ENCODE measurements around the gene MTFR1L. TPM values are rescaled to one million over a fixed set of nuclear protein-coding genes. Genes with fewer than 3 reads are reported as not detected.

MTFR1L gene
- total RNA-seq, 1 experiment from 2014 or later, result 28.9 TPM

GRCh38 chr1:25856856-25857255 lies 37.1 kb downstream of the MTFR1L start:
- ChIA-PET POLR2A (no interaction called here), CTCF (interaction anchor here (0.9 to 1.3 kb wide), 4 partner anchors 20 to 52 kb away, joined by 3 to 6 read pairs (median 4); no protein-coding TSS in a partner anchor)
- no peaks in the 10 kb centered on the region for H3K36me3 Mint-ChIP-seq
- no peaks in the 10 kb centered on the region for H3K27me3 Mint-ChIP-seq (ENCODE audit: low read depth)
- ATAC-seq (no peak), DNase-seq (ENCODE audit: low spot score) (no peak)
- peaks cover 14% of the 10 kb centered on the region for H3K4me1 Mint-ChIP-seq
- H3K9me3 Mint-ChIP-seq, result no peaks in the 10 kb centered on the region
- no peak overlapping the region for H3K4me3 Mint-ChIP-seq
- peak overlapping the region; percentile 91 for H3K27ac Mint-ChIP-seq
- TF ChIP-seq RELA (CRISPR knock-in tag; IDR thresholded peaks at IDR 0.05; ENCODE audit: borderline replicate concordance) (no peak), ZNF281 (CRISPR knock-in tag; IDR thresholded peaks at IDR 0.05) (no peak), ZMAT4 (CRISPR knock-in tag; IDR thresholded peaks at IDR 0.05) (no peak), MXD4 (CRISPR knock-in tag; IDR thresholded peaks at IDR 0.05; ENCODE audit: borderline replicate concordance) (no peak), ATF2 (CRISPR knock-in tag; IDR thresholded peaks at IDR 0.05; ENCODE audit: borderline replicate concordance, low read depth) (no peak), ZNF671 (CRISPR knock-in tag; IDR thresholded peaks at IDR 0.05) (no peak), IRF2 (CRISPR knock-in tag; IDR thresholded peaks at IDR 0.05; ENCODE audit: borderline replicate concordance, low read depth) (no peak), SP1 (CRISPR knock-in tag; conservative IDR thresholded peaks at IDR 0.05) (no peak), OVOL2 (CRISPR knock-in tag; IDR thresholded peaks at IDR 0.05; ENCODE audit: borderline replicate concordance) (no peak), ZNF263 (CRISPR knock-in tag; IDR thresholded peaks at IDR 0.05; ENCODE audit: low read depth) (no peak), ZNF425 (CRISPR knock-in tag; conservative IDR thresholded peaks at IDR 0.05) (no peak), E2F5 (CRISPR knock-in tag; IDR thresholded peaks at IDR 0.05) (no peak)
- TF ChIP-seq, protein P1, sequence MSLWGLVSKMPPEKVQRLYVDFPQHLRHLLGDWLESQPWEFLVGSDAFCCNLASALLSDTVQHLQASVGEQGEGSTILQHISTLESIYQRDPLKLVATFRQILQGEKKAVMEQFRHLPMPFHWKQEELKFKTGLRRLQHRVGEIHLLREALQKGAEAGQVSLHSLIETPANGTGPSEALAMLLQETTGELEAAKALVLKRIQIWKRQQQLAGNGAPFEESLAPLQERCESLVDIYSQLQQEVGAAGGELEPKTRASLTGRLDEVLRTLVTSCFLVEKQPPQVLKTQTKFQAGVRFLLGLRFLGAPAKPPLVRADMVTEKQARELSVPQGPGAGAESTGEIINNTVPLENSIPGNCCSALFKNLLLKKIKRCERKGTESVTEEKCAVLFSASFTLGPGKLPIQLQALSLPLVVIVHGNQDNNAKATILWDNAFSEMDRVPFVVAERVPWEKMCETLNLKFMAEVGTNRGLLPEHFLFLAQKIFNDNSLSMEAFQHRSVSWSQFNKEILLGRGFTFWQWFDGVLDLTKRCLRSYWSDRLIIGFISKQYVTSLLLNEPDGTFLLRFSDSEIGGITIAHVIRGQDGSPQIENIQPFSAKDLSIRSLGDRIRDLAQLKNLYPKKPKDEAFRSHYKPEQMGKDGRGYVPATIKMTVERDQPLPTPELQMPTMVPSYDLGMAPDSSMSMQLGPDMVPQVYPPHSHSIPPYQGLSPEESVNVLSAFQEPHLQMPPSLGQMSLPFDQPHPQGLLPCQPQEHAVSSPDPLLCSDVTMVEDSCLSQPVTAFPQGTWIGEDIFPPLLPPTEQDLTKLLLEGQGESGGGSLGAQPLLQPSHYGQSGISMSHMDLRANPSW (CRISPR knock-in tag; conservative IDR thresholded peaks at IDR 0.05; ENCODE audit: low read depth), result no peak
- TF ChIP-seq, protein P2, sequence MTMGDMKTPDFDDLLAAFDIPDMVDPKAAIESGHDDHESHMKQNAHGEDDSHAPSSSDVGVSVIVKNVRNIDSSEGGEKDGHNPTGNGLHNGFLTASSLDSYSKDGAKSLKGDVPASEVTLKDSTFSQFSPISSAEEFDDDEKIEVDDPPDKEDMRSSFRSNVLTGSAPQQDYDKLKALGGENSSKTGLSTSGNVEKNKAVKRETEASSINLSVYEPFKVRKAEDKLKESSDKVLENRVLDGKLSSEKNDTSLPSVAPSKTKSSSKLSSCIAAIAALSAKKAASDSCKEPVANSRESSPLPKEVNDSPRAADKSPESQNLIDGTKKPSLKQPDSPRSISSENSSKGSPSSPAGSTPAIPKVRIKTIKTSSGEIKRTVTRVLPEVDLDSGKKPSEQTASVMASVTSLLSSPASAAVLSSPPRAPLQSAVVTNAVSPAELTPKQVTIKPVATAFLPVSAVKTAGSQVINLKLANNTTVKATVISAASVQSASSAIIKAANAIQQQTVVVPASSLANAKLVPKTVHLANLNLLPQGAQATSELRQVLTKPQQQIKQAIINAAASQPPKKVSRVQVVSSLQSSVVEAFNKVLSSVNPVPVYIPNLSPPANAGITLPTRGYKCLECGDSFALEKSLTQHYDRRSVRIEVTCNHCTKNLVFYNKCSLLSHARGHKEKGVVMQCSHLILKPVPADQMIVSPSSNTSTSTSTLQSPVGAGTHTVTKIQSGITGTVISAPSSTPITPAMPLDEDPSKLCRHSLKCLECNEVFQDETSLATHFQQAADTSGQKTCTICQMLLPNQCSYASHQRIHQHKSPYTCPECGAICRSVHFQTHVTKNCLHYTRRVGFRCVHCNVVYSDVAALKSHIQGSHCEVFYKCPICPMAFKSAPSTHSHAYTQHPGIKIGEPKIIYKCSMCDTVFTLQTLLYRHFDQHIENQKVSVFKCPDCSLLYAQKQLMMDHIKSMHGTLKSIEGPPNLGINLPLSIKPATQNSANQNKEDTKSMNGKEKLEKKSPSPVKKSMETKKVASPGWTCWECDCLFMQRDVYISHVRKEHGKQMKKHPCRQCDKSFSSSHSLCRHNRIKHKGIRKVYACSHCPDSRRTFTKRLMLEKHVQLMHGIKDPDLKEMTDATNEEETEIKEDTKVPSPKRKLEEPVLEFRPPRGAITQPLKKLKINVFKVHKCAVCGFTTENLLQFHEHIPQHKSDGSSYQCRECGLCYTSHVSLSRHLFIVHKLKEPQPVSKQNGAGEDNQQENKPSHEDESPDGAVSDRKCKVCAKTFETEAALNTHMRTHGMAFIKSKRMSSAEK (CRISPR knock-in tag; IDR thresholded peaks at IDR 0.05; ENCODE audit: borderline replicate concordance), result no peak
- TF ChIP-seq, protein P3, sequence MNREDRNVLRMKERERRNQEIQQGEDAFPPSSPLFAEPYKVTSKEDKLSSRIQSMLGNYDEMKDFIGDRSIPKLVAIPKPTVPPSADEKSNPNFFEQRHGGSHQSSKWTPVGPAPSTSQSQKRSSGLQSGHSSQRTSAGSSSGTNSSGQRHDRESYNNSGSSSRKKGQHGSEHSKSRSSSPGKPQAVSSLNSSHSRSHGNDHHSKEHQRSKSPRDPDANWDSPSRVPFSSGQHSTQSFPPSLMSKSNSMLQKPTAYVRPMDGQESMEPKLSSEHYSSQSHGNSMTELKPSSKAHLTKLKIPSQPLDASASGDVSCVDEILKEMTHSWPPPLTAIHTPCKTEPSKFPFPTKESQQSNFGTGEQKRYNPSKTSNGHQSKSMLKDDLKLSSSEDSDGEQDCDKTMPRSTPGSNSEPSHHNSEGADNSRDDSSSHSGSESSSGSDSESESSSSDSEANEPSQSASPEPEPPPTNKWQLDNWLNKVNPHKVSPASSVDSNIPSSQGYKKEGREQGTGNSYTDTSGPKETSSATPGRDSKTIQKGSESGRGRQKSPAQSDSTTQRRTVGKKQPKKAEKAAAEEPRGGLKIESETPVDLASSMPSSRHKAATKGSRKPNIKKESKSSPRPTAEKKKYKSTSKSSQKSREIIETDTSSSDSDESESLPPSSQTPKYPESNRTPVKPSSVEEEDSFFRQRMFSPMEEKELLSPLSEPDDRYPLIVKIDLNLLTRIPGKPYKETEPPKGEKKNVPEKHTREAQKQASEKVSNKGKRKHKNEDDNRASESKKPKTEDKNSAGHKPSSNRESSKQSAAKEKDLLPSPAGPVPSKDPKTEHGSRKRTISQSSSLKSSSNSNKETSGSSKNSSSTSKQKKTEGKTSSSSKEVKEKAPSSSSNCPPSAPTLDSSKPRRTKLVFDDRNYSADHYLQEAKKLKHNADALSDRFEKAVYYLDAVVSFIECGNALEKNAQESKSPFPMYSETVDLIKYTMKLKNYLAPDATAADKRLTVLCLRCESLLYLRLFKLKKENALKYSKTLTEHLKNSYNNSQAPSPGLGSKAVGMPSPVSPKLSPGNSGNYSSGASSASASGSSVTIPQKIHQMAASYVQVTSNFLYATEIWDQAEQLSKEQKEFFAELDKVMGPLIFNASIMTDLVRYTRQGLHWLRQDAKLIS (CRISPR knock-in tag; IDR thresholded peaks at IDR 0.05; ENCODE audit: borderline replicate concordance), result no peak
- TF ChIP-seq, protein P4, sequence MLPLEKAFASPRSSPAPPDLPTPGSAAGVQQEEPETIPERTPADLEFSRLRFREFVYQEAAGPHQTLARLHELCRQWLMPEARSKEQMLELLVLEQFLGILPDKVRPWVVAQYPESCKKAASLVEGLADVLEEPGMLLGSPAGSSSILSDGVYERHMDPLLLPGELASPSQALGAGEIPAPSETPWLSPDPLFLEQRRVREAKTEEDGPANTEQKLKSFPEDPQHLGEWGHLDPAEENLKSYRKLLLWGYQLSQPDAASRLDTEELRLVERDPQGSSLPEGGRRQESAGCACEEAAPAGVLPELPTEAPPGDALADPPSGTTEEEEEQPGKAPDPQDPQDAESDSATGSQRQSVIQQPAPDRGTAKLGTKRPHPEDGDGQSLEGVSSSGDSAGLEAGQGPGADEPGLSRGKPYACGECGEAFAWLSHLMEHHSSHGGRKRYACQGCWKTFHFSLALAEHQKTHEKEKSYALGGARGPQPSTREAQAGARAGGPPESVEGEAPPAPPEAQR (CRISPR knock-in tag; IDR thresholded peaks at IDR 0.05), result no peak
